ENCODE data around the gene MB21D2.

GRCh38 chr3:192915722-192916121, 1.9 kb downstream of the MB21D2 start:
- TF ChIP-seq CTCF (IDR thresholded peaks at IDR 0.05 in 4 of 5, conservative IDR thresholded peaks at IDR 0.05 in 1 of 5) = no peak
- no peak for TF ChIP-seq POLR2A (IDR thresholded peaks at IDR 0.05)

Data from gastrocnemius medialis (tissue), 4 donors.